ENCODE measurements around the gene LSM7.

- TF ChIP-seq CTCF (IDR thresholded peaks at IDR 0.05 in 4 of 5, conservative IDR thresholded peaks at IDR 0.05 in 1 of 5): no peak
- no peak for TF ChIP-seq POLR2A (IDR thresholded peaks at IDR 0.05)
Measured at GRCh38 chr19:2353159-2353886, 24.9 kb upstream of the LSM7 start.
